Measurements from ENCODE around the gene SLC39A3. TPM values are rescaled to one million over a fixed set of nuclear protein-coding genes. Genes with fewer than 3 reads are reported as not detected.

The SLC39A3 gene
- total RNA-seq, 1 experiment from 2014 or later: 46.6 TPM

GRCh38 chr19:2735374-2735773 is 4.4 kb downstream of the SLC39A3 start:
- Histone ChIP-seq H3K4me1 (ENCODE audit: control insufficient read depth, insufficient read depth, low read length) (peaks cover 3% of the 10 kb centered on the region; the same call in 1 of the 2 replicates), H3K36me3 (ENCODE audit: control insufficient read depth, insufficient read depth, low read length) (no peaks in the 10 kb centered on the region; the same call in 1 of the 2 replicates), H3K9me3 (ENCODE audit: control insufficient read depth, insufficient read depth, low read depth, low read length) (no peaks in the 10 kb centered on the region), H3K27ac (ENCODE audit: low read length) (no peak overlapping the region), H3K27me3 (ENCODE audit: control insufficient read depth, insufficient read depth, low read length) (no peaks in the 10 kb centered on the region), H3K4me3 (ENCODE audit: low read depth in 2 of 2, low read length in 2 of 2) (no peak overlapping the region)
- CTCF ChIA-PET: no interaction called here
- intact Hi-C loops (cut with micrococcal nuclease; ENCODE audit: unreplicated experiment) (no loop called here), in situ Hi-C loops (cut with HindIII; ENCODE audit: low pct_unique_long_range_greater_than_20kb, low sequenced_read_pairs) (no loop called here)
- BruUV-seq (replicated peaks): no TSS peak
- TF ChIP-seq SIN3A (IDR thresholded peaks at IDR 0.05; ENCODE audit: borderline replicate concordance, insufficient read depth, low read depth, low read length) (no peak), REST (IDR thresholded peaks at IDR 0.05; ENCODE audit: insufficient read depth in 1 of 2, low read depth in 2 of 2, low read length in 1 of 2) (no peak), CTCF (IDR thresholded peaks at IDR 0.05) (no peak), TCF7L2 (IDR thresholded peaks at IDR 0.05; ENCODE audit: low read depth, low read length) (no peak), POLR2AphosphoS5 (IDR thresholded peaks at IDR 0.05; ENCODE audit: low read depth, low read length) (no peak)
- ATAC-seq (no peak), DNase-seq (ENCODE audit: low read depth, low spot score) (no peak)
- POLR2A ChIA-PET: no interaction called here

- in situ Hi-C loops (cut with HindIII; ENCODE audit: low pct_unique_long_range_greater_than_20kb, low sequenced_read_pairs) (no loop called here), intact Hi-C loops (cut with micrococcal nuclease; ENCODE audit: unreplicated experiment) (no loop called here)
- no peak overlapping the region for H3K4me3 ChIP-seq (ENCODE audit: low read depth in 2 of 2, low read length in 2 of 2)
- TF ChIP-seq REST (IDR thresholded peaks at IDR 0.05; ENCODE audit: insufficient read depth in 1 of 2, low read depth in 2 of 2, low read length in 1 of 2): no peak
- H3K36me3 ChIP-seq (ENCODE audit: control insufficient read depth, insufficient read depth, low read length): no peaks in the 10 kb centered on the region; the same call in 1 of the 2 replicates
- no TSS peak for BruUV-seq (replicated peaks)
- no peak for ATAC-seq
- ChIA-PET CTCF (no interaction called here), POLR2A (no interaction called here)
- H3K27ac ChIP-seq (ENCODE audit: low read length): no peak overlapping the region
- no peak for DNase-seq (ENCODE audit: low read depth, low spot score)
- peaks cover 3% of the 10 kb centered on the region; the same call in 1 of the 2 replicates for H3K4me1 ChIP-seq (ENCODE audit: control insufficient read depth, insufficient read depth, low read length)
- no peaks in the 10 kb centered on the region for H3K9me3 ChIP-seq (ENCODE audit: control insufficient read depth, insufficient read depth, low read depth, low read length)
- H3K27me3 ChIP-seq (ENCODE audit: control insufficient read depth, insufficient read depth, low read length): no peaks in the 10 kb centered on the region
Observed at GRCh38 chr19:2734589-2735288, 5.1 kb downstream of the SLC39A3 start.
